ENCODE results near the gene TPCN2.
"Not testable (repeated sequence)": the region's sequence is repeated elsewhere in the genome, so short reads cannot be mapped to it uniquely, and the experiment has no call there.

Gene TPCN2

DNA sequence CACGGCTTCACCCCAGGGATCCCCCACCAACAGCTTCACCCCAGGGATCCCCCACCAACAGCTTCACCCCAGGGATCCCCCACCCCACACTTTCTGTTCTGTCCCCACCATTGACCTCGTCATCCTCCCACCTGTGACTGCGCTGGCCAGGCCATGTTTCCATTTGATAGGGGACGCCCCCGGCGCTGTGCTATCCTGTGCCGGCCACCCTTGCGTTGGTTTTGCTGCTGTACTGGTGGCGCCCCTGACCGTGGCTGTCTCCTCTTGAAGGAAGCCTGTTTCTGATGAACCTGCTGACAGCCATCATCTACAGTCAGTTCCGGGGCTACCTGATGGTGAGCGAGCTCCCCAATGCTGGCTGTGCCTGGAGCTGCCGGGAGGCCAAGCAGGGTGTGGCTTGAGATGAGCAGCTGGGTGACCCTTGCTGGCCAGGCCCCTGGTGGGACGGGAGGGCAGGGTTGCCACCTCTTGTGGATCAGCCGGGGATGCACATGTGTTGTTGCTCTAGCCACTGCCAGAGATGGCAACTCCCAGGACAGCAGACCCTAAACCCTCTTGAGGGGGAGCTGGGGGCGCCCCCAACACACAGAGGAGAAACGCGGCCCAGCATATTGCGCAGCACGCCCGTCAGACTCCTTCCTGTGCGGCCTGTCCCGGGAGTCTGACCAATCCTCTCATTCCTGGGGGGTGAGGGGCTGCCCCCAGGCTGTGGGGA lies 22.5 kb downstream of the TPCN2 start:
- no peaks in the 10 kb centered on the region for H3K4me1 Mint-ChIP-seq
- H3K27me3 Mint-ChIP-seq, result no peaks in the 10 kb centered on the region
- H3K27ac Mint-ChIP-seq, result no peak overlapping the region
- no peaks in the 10 kb centered on the region for H3K9me3 Mint-ChIP-seq
- no peak overlapping the region for H3K4me3 Mint-ChIP-seq
- peaks cover 3% of the 10 kb centered on the region for H3K36me3 Mint-ChIP-seq

DNA sequence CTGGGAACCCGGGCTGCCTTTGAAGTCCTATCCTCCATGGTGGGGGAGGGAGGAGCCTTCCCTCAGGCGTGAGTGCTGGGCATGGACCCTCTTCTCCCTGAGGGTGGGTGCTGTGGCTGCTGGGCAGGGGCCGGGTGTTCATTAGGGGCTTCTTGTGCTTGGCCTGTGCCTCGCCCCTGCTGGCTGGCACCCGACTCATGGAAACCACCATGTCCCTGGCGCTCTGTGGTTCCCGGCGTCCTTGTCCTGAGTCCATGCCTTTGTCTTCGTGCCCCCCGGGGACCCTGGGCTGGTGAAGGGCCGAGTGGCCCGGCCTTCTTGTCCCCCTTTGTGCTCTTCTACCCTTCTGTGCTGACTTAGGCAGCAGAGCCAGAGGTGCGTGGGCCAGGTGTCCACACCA lies 23.2 kb downstream of the TPCN2 start:
- Mint-ChIP-seq H3K4me3 (no peak overlapping the region), H3K36me3 (peaks cover 3% of the 10 kb centered on the region), H3K27me3 (no peaks in the 10 kb centered on the region), H3K9me3 (no peaks in the 10 kb centered on the region), H3K4me1 (no peaks in the 10 kb centered on the region), H3K27ac (no peak overlapping the region)

DNA sequence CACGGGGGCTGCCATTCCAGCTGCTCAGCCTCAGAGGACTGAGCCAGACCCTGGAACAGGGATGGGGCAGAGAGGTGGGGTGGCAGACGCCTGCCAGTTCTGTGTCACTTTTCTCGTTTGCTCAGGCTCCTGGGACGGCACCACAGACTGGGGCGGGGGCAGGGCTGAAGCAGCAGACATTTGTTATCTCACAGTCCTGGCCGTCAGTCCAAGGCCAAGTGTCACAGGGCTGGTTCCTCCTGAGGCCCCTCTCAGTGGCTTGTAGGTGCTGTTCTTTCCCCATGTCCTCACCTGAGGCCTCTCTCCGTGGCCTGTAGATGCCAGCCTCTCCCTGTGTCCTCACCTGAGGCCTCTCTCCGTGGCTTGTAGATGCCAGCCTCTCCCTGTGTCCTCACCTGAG lies 24.7 kb downstream of the TPCN2 start:
- Mint-ChIP-seq H3K4me3 (no peak overlapping the region), H3K4me1 (no peaks in the 10 kb centered on the region), H3K27ac (no peak overlapping the region), H3K9me3 (no peaks in the 10 kb centered on the region), H3K27me3 (no peaks in the 10 kb centered on the region), H3K36me3 (peaks cover 3% of the 10 kb centered on the region)

DNA sequence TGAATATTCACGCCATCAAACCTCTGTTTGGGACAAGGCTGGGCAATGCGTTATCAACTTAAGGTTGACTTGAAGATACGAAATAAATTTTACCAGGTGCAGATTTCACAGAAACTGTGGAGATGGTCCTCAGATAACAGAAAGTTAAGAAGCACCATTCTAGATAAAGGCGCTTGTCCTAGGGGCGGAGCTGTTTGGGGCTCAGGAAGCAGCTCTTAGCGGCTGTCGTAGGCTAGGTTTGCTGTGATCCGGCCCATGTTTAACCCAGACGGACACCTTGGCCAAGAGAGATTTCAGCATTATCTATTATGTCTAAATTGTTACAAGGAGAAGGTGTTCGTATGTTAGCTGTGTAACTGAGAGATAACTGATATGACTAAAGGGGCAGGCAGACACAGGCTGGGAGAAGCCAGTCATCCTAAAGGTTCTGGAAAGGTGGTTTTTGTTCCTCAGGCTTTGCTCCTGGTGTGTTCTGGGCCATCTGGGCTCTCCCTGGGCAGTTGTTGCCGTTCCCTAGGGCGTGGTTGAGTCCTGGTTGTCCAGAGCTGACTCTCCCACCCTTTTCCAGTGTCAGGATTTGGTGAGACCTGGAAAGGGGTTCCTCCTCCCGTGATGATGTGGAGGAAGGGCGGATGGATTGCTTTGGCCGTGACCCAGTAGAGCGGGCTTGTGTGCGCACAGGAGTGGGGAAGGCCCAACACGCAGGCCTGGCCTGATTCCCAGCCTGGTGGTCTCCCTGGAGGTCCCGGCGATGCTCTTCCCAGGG lies 25.8 kb downstream of the TPCN2 start:
- no peak overlapping the region for H3K27ac Mint-ChIP-seq
- peaks cover 5% of the 10 kb centered on the region for H3K4me1 Mint-ChIP-seq
- peaks cover 3% of the 10 kb centered on the region for H3K36me3 Mint-ChIP-seq

DNA sequence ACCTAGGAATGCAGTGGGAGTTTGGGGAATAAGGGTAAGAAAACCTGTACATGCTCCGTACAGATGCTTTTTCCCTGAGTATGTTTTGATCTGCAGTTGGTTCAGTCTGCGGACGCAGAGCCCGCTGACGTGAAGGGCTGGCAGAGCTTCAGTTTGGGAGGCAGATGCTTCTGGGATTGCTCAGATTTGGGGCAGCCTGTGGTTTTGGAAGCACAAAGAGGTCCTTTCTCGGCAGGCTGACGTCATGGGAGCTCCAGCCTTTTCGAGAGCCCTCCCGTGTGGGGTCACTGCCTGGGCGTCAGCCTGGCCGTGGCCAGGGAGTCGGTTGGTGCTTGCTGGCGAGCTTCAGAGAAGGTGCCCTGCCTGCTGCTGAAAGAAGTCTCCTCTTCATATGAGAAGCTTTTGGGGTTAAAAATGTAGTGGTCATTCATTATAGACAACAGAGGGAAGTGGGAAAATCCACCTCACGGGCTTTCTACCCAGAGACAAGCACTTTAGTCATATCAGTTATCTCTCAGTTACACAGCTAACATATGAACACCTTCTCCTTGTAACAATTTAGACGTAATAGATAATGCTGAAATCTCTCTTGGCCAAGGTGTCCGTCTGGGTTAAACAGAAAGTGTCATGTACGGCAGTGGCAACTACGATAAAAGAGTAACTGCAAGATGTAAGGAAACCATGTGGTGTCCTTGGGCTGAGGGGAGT lies 26.8 kb downstream of the TPCN2 start:
- Mint-ChIP-seq H3K9me3 (no peaks in the 10 kb centered on the region), H3K27ac (no peak overlapping the region), H3K4me1 (peaks cover 12% of the 10 kb centered on the region), H3K27me3 (no peaks in the 10 kb centered on the region), H3K36me3 (peaks cover 1% of the 10 kb centered on the region), H3K4me3 (no peak overlapping the region)

More for the DNA sequence above, 25.8 kb downstream of the TPCN2 start:
- H3K27me3 Mint-ChIP-seq, result no peaks in the 10 kb centered on the region
- no peak overlapping the region for H3K4me3 Mint-ChIP-seq
- no peaks in the 10 kb centered on the region for H3K9me3 Mint-ChIP-seq

DNA sequence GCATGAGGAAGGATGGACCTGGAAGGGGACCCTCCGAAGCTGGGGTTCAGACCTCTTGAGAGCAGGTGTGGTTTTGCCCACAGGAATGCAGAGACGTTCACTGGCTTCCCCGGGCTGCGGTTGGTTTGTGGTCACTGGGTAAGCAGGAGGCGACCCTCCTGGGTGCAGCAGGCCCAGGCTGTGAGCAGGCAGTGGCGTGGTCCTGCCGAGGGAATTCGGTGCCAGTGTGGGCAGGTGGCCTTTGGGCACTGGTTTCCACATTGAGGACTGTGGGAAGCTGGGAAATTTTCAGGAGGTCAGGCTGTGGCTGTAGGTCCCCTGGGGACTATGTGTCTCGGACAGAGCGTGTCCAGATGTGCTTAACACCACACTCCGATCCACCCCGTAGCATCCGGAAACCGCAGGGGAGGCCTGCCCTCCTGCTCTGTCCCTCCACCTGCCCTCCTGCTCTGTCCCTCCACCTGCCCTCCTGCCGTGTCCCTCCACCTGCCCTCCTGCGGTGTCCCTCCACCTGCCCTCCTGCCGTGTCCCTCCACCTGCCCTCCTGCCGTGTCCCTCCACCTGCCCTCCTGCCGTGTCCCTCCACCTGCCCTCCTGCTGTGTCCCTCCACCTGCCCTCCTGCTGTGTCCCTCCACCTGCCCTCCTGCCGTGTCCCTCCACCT lies 27.5 kb downstream of the TPCN2 start:
- no peak overlapping the region for H3K4me3 Mint-ChIP-seq
- H3K9me3 Mint-ChIP-seq, result no peaks in the 10 kb centered on the region
- H3K4me1 Mint-ChIP-seq, result peaks cover 14% of the 10 kb centered on the region
- no peaks in the 10 kb centered on the region for H3K27me3 Mint-ChIP-seq
- no peak overlapping the region for H3K27ac Mint-ChIP-seq
- H3K36me3 Mint-ChIP-seq, result no peaks in the 10 kb centered on the region

DNA sequence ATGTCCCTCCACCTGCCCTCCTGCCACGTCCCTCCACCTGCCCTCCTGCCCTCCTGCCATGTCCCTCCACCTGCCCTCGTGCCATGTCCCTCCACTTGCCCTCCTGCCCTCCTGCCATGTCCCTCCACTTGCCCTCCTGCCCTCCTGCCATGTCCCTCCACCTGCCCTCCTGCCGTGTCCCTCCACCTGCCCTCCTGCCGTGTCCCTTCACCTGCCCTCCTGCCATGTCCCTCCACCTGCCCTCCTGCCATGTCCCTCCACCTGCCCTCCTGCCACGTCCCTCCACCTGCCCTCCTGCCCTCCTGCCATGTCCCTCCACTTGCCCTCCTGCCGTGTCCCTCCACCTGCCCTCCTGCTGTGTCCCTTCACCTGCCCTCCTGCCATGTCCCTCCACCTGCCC lies 28.2 kb downstream of the TPCN2 start:
- H3K9me3 Mint-ChIP-seq, H3K36me3 Mint-ChIP-seq, H3K27ac Mint-ChIP-seq, H3K27me3 Mint-ChIP-seq, H3K4me3 Mint-ChIP-seq: not testable (repeated sequence)
- peaks cover 14% of the 10 kb centered on the region for H3K4me1 Mint-ChIP-seq

DNA sequence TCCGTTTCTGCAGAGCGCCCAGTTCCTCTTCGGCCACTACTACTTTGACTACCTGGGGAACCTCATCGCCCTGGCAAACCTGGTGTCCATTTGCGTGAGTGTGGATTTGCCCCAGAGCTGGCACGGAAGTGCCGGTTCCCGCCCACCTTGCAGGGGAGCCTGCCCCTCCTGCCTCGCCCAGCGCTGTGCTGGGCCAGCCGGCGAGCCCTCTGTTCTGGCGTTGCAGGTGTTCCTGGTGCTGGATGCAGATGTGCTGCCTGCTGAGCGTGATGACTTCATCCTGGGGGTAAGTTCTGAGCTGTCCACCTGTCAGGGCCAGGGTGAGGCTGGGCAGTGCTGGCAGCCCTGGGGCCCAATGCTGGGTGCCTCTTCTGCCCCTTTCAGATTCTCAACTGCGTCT lies 29.8 kb downstream of the TPCN2 start:
- H3K4me1 Mint-ChIP-seq, result peaks cover 14% of the 10 kb centered on the region
- no peaks in the 10 kb centered on the region for H3K27me3 Mint-ChIP-seq
- H3K27ac Mint-ChIP-seq, result no peak overlapping the region
- H3K9me3 Mint-ChIP-seq, result no peaks in the 10 kb centered on the region
- H3K36me3 Mint-ChIP-seq, result no peaks in the 10 kb centered on the region
- H3K4me3 Mint-ChIP-seq, result no peak overlapping the region

DNA sequence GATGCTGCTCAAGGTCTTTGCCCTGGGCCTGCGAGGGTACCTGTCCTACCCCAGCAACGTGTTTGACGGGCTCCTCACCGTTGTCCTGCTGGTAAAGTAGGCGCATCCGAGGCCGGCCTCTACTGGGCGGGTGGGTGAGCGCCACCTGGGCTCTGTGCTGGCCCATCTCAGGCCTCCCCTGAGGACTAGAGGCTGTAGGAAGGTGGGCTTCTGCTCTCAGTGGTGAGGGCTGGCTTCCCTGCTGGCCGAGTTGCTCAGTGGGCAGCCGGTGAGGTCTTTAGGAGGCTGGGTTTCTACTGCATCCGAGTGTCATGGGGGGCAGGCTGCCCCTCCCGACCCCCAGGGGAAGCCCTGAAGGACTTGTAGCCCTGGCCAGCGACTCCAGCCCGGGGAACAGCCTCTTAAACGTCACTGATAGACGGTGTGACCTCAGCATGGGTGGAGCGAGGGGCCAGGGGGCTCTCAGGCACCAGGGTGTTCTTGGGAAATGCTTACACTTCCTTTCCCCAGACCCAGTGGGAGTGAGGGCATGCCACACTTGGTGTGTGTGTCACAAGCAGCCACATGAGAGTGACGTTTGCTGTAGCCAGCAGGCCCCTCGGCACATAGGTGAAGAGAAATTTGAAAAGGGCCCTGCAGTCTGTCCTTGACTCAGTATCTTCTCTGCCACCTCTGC lies 30.3 kb downstream of the TPCN2 start:
- no peak overlapping the region for H3K27ac Mint-ChIP-seq
- H3K4me1 Mint-ChIP-seq, result peaks cover 14% of the 10 kb centered on the region
- H3K9me3 Mint-ChIP-seq, result no peaks in the 10 kb centered on the region
- no peaks in the 10 kb centered on the region for H3K27me3 Mint-ChIP-seq
- H3K4me3 Mint-ChIP-seq, result no peak overlapping the region
- H3K36me3 Mint-ChIP-seq, result no peaks in the 10 kb centered on the region

DNA sequence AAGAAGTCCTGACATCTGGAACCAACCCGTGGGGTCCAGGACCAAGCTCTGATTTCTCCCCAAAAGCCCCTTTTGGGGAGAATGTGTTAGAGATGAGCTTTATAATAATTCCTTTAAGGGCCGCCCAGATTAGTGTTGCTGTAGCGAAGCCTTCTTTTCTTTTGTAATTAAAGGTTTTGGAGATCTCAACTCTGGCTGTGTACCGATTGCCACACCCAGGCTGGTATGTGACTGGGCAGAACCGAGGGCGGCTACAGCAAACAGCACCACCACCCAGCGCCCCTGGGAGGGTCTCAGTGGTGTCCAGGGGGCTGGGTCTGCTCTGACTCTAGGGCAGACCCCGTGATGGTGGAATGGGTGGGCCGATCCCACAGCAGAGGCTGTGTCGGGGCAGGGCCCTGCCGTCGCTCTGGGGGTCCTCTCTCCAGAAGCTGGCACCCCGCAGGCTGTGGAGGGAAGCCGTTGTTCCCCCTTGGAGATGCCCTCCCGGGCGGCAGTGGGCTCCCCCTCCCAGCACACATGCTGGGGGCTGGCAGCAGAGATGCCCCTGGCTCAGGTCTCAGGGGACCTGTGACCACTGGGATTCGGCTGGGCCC lies 31.0 kb downstream of the TPCN2 start:
- no peaks in the 10 kb centered on the region for H3K27me3 Mint-ChIP-seq
- no peak overlapping the region for H3K27ac Mint-ChIP-seq
- H3K36me3 Mint-ChIP-seq, result no peaks in the 10 kb centered on the region
- H3K9me3 Mint-ChIP-seq, result no peaks in the 10 kb centered on the region
- no peak overlapping the region for H3K4me3 Mint-ChIP-seq
- peaks cover 14% of the 10 kb centered on the region for H3K4me1 Mint-ChIP-seq

DNA sequence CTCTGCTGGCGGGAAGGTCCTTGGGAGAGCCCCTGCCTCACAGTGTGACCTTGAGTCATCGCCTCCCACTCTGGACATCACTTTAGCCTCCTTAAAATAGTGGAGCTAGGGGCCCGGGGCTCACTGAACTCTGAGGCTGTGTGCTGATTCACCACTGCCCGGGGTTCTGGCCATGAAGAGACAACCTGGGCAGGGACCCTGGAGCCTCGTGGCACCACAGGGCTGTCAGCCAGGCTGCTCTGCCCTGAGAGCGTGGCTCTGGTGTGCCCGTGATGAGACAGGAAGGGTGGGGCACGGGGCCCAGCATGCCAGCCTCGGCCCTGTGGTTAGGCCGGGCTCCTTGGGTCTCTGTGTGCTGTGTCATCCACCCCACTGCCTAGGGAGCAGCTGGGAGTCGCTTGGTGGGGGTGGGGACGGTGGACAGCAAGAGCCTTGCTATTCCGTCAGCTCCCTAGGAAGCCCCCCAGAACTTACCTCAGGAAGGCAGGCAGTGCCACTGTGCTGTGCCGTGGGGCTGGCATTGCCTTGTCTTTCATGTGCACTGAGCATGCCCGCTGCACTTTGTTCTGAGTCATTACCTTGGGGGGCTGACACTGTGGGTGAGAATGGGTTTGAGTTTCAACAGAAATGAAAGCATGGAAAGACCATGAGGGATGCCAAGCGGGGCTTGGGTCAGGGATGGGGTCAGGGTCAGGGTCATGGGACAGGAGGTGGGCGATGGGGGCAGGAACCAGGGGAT lies 31.7 kb downstream of the TPCN2 start:
- no peaks in the 10 kb centered on the region for H3K9me3 Mint-ChIP-seq
- peak overlapping the region; percentile 84 for H3K27ac Mint-ChIP-seq
- H3K4me3 Mint-ChIP-seq, result no peak overlapping the region
- H3K27me3 Mint-ChIP-seq, result no peaks in the 10 kb centered on the region
- H3K4me1 Mint-ChIP-seq, result peaks cover 14% of the 10 kb centered on the region
- no peaks in the 10 kb centered on the region for H3K36me3 Mint-ChIP-seq

DNA sequence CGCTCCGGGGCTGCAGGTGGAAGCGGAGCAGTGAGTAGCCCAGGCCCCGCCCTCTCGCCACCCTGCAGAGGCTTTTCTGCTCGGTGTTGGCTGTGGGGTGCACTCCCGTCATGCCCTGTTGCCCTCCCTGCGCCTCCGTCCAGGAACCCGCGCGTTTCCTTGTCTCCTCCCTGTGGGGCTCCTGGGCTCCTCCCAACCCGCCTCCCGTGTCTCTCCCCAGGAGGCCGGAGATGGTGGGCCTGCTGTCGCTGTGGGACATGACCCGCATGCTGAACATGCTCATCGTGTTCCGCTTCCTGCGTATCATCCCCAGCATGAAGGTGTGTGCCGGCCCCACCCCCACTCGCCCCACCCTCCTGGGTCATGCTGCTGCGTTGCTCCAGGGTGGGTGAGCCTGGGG lies 32.4 kb downstream of the TPCN2 start:
- Mint-ChIP-seq H3K36me3 (no peaks in the 10 kb centered on the region), H3K27me3 (no peaks in the 10 kb centered on the region), H3K27ac (no peak overlapping the region), H3K4me3 (no peak overlapping the region), H3K9me3 (no peaks in the 10 kb centered on the region), H3K4me1 (peaks cover 14% of the 10 kb centered on the region)

DNA sequence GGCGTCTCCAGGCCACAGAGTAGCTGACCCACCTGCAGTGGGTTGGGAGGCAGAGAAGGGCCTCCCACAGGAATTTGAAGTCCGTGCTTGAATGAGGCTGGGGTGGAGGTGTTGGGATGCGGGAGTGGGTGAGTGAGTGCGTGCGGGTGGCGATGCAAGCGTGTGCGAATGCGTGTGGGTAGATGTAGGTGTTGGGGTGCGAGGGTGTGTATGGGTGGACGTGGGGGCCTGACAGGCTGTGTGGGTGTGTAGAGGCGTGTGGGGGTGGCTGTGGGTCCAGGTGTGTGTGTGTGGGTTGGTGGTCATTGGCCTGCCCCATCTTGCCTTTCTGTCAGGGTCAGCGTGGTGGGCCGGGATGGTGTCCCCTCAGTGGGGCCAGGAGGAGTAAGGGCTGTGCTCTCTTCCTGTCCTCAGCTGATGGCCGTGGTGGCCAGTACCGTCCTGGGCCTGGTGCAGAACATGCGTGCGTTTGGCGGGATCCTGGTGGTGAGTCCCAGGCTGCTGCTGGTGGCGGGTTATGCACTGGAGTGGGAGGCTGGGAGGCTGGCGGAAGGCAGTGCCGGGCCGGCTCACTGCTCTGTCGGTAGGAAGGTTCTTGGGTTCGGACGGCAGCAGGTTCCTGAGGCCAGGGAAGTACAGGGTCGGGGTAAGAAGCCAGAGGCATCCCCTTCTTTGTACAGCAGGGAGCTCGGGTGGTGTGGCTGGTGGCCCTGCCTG lies 35.0 kb downstream of the TPCN2 start:
- H3K36me3 Mint-ChIP-seq, result no peaks in the 10 kb centered on the region

DNA sequence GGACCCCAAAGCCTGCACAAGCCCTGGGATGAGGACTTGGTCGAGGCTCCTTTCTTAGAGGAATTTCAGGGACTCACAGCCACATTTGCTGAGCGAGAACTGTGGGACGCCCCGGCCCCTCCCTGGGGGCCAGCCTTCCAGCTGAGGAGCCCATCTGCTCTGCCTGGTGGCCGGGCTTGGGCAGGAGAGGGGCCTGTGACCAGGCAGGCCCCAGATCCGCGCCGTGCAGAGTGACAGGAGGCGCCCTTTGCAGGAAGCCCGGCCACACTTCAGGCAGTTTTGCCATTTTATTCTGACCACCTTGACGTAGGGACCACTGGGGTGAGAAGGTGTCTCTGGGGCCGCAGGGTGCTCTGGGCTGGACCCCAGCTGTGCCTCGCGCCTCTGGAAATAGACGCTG lies 35.6 kb downstream of the TPCN2 start:
- no peak overlapping the region for H3K4me3 Mint-ChIP-seq
- H3K36me3 Mint-ChIP-seq, result no peaks in the 10 kb centered on the region
- peaks cover 11% of the 10 kb centered on the region for H3K4me1 Mint-ChIP-seq
- no peaks in the 10 kb centered on the region for H3K27me3 Mint-ChIP-seq
- no peak overlapping the region for H3K27ac Mint-ChIP-seq
- H3K9me3 Mint-ChIP-seq, result no peaks in the 10 kb centered on the region

More for the DNA sequence above, 35.0 kb downstream of the TPCN2 start:
- Mint-ChIP-seq H3K4me3 (no peak overlapping the region), H3K9me3 (no peaks in the 10 kb centered on the region), H3K4me1 (peaks cover 14% of the 10 kb centered on the region), H3K27me3 (no peaks in the 10 kb centered on the region), H3K27ac (no peak overlapping the region)

All from activated naive CD4-positive, alpha-beta T cell treated with anti-CD3 and anti-CD28 coated beads, Interleukin-2, amount 50 U/mL, for 24 hours (primary cell).